GM21381 (cell line): ENCODE measurements around the gene RPL15.
"Not testable (repeated sequence)": the region's sequence is repeated elsewhere in the genome, so short reads cannot be mapped to it uniquely, and the experiment has no call there.

Experiments
- ATAC-seq: cut with Tn5 transposase; IDR thresholded peaks from one replicate; pipeline ENCODE4 v1.9.1; 2021; ENCODE audit warnings: mild to moderate bottlenecking, moderate library complexity; ENCODE audit not compliant: unreplicated experiment

Gene RPL15

GRCh38 chr3:23889386-23889785 lies 27.5 kb upstream of the RPL15 start:
- ATAC-seq: no peak

GRCh38 chr3:23889950-23890349 lies 27.0 kb upstream of the RPL15 start:
- ATAC-seq: no peak

GRCh38 chr3:23894254-23895061 lies 22.5 kb upstream of the RPL15 start:
- ATAC-seq: no peak

GRCh38 chr3:23895181-23895580 lies 21.8 kb upstream of the RPL15 start:
- ATAC-seq: no peak

GRCh38 chr3:23900744-23901143 lies 16.2 kb upstream of the RPL15 start:
- ATAC-seq: no peak

- no peak for ATAC-seq
Measured at GRCh38 chr3:23904545-23904944, 12.4 kb upstream of the RPL15 start.

- ATAC-seq: no peak
Measured at GRCh38 chr3:23909341-23909740, 7.6 kb upstream of the RPL15 start.

- ATAC-seq: no peak
Measured at GRCh38 chr3:23911397-23911796, 5.5 kb upstream of the RPL15 start.

GRCh38 chr3:23912335-23912734 lies 4.6 kb upstream of the RPL15 start:
- not testable (repeated sequence) for ATAC-seq

GRCh38 chr3:23913182-23913581 lies 3.8 kb upstream of the RPL15 start:
- no peak for ATAC-seq

- ATAC-seq: no peak
Measured at GRCh38 chr3:23913873-23914743, 2.8 kb upstream of the RPL15 start.

GRCh38 chr3:23915537-23916108 lies 1.3 kb upstream of the RPL15 start:
- ATAC-seq: no peak

GRCh38 chr3:23916152-23916885 lies 613 bp upstream of the RPL15 start:
- peak; percentile 48 for ATAC-seq

- ATAC-seq: not testable (repeated sequence)
Measured at GRCh38 chr3:23917679-23918303, 859 bp downstream of the RPL15 start.

- not testable (repeated sequence) for ATAC-seq
Measured at GRCh38 chr3:23918331-23918730, 1.4 kb downstream of the RPL15 start.

- no peak for ATAC-seq
Measured at GRCh38 chr3:23919628-23920027, 2.7 kb downstream of the RPL15 start.

GRCh38 chr3:23920151-23920655 lies 3.3 kb downstream of the RPL15 start:
- ATAC-seq: no peak

GRCh38 chr3:23921052-23921511 lies 4.2 kb downstream of the RPL15 start:
- ATAC-seq: no peak

- no peak for ATAC-seq
Measured at GRCh38 chr3:23923786-23924185, 6.9 kb downstream of the RPL15 start.

GRCh38 chr3:23926246-23926645 lies 9.3 kb downstream of the RPL15 start:
- ATAC-seq: no peak
